ENCODE measurements around the gene DSTYK. TPM values are rescaled to one million over a fixed set of nuclear protein-coding genes. Genes with fewer than 3 reads are reported as not detected.

DSTYK gene
- total RNA-seq, 1 experiment from 2014 or later: 11.3 TPM

DNA sequence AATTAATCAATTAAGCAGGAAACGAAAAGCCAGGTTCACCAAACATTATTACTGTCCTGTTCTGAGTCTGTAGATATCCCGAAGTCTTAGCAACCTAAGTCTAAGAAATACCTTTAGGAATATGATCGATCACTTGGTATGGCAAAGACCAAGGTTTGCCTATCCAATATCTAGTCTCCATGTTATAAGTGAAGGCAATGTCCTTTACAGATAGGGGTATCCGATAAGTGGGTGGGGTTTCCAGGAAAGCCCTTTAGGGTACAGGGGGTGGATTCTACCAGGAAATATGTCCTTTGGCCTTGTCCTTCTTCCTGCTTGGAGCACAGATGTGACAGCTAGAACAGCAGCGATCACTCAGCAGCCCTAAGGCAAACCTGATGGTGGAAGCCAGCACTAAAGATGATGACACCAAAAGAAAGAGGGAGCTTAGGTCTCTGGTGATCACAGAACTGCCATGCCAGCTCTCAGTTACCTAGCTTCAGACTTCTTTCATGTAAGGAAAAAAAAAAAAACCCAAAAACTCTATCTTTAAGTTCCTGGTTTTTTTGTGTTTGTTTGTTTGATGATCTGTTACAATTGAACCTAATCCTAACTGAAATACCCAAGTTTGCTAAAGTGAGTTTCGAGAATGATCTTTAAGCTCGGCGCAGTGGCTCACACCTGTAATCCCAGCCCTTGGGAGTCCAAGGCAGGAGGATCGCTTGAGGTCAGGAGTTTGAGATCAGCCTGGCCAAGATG lies 40.8 kb downstream of the DSTYK start:
- ChIA-PET CTCF (interaction anchor here (0.6 to 0.7 kb wide), 2 partner anchors 223 to 562 kb away, joined by 3 to 5 read pairs; no protein-coding TSS in a partner anchor), POLR2A (interaction anchor here (0.6 kb wide), 1 partner anchor 940 kb away, joined by 6 read pairs; no protein-coding TSS in a partner anchor)
- TF ChIP-seq REST (IDR thresholded peaks at IDR 0.05; ENCODE audit: insufficient read depth in 1 of 2, low read depth in 2 of 2, low read length in 1 of 2) (no peak), TCF7L2 (IDR thresholded peaks at IDR 0.05; ENCODE audit: low read depth, low read length) (no peak), POLR2AphosphoS5 (IDR thresholded peaks at IDR 0.05; ENCODE audit: low read depth, low read length) (no peak), SIN3A (IDR thresholded peaks at IDR 0.05; ENCODE audit: borderline replicate concordance, insufficient read depth, low read depth, low read length) (no peak)
- TF ChIP-seq, protein P1, sequence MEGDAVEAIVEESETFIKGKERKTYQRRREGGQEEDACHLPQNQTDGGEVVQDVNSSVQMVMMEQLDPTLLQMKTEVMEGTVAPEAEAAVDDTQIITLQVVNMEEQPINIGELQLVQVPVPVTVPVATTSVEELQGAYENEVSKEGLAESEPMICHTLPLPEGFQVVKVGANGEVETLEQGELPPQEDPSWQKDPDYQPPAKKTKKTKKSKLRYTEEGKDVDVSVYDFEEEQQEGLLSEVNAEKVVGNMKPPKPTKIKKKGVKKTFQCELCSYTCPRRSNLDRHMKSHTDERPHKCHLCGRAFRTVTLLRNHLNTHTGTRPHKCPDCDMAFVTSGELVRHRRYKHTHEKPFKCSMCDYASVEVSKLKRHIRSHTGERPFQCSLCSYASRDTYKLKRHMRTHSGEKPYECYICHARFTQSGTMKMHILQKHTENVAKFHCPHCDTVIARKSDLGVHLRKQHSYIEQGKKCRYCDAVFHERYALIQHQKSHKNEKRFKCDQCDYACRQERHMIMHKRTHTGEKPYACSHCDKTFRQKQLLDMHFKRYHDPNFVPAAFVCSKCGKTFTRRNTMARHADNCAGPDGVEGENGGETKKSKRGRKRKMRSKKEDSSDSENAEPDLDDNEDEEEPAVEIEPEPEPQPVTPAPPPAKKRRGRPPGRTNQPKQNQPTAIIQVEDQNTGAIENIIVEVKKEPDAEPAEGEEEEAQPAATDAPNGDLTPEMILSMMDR (IDR thresholded peaks at IDR 0.05): no peak
- in situ Hi-C loops (cut with HindIII; ENCODE audit: low pct_unique_long_range_greater_than_20kb, low sequenced_read_pairs): no loop called here
- ATAC-seq (no peak), DNase-seq (ENCODE audit: low read depth, low spot score) (no peak)
- no peak overlapping the region for H3K27ac ChIP-seq (ENCODE audit: low read length)
- intact Hi-C loops (cut with micrococcal nuclease; ENCODE audit: unreplicated experiment): no loop called here
- no peak overlapping the region for H3K4me3 ChIP-seq (ENCODE audit: low read depth in 2 of 2, low read length in 2 of 2)
- BruUV-seq (replicated peaks): no TSS peak
- peaks cover 6% of the 10 kb centered on the region for H3K4me1 ChIP-seq (ENCODE audit: control insufficient read depth, insufficient read depth, low read length)
- H3K36me3 ChIP-seq (ENCODE audit: control insufficient read depth, insufficient read depth, low read length): no peaks in the 10 kb centered on the region
- no peaks in the 10 kb centered on the region for H3K27me3 ChIP-seq (ENCODE audit: control insufficient read depth, insufficient read depth, low read length)
- no peaks in the 10 kb centered on the region for H3K9me3 ChIP-seq (ENCODE audit: control insufficient read depth, insufficient read depth, low read depth, low read length)

GRCh38 chr1:205169248-205169647 lies 42.3 kb downstream of the DSTYK start:
- CTCF ChIA-PET: no interaction called here
- no TSS peak for BruUV-seq (replicated peaks)

More at GRCh38 chr1:205169248-205169647, 42.3 kb downstream of the DSTYK start:
- ATAC-seq (no peak), DNase-seq (ENCODE audit: low read depth, low spot score) (no peak)
- intact Hi-C loops (cut with micrococcal nuclease; ENCODE audit: unreplicated experiment) (no loop called here), in situ Hi-C loops (cut with HindIII; ENCODE audit: low pct_unique_long_range_greater_than_20kb, low sequenced_read_pairs) (no loop called here)
- Histone ChIP-seq H3K36me3 (ENCODE audit: control insufficient read depth, insufficient read depth, low read length) (no peaks in the 10 kb centered on the region), H3K27me3 (ENCODE audit: control insufficient read depth, insufficient read depth, low read length) (no peaks in the 10 kb centered on the region), H3K4me1 (ENCODE audit: control insufficient read depth, insufficient read depth, low read length) (no peaks in the 10 kb centered on the region), H3K27ac (ENCODE audit: low read length) (no peak overlapping the region), H3K9me3 (ENCODE audit: control insufficient read depth, insufficient read depth, low read depth, low read length) (no peaks in the 10 kb centered on the region), H3K4me3 (ENCODE audit: low read depth in 2 of 2, low read length in 2 of 2) (no peak overlapping the region)
- POLR2A ChIA-PET: no interaction called here
- TF ChIP-seq TCF7L2 (IDR thresholded peaks at IDR 0.05; ENCODE audit: low read depth, low read length): no peak
- no peak for TF ChIP-seq REST (IDR thresholded peaks at IDR 0.05; ENCODE audit: insufficient read depth in 1 of 2, low read depth in 2 of 2, low read length in 1 of 2)
- TF ChIP-seq, protein P1 (IDR thresholded peaks at IDR 0.05): no peak
- no peak for TF ChIP-seq SIN3A (IDR thresholded peaks at IDR 0.05; ENCODE audit: borderline replicate concordance, insufficient read depth, low read depth, low read length)
- TF ChIP-seq POLR2AphosphoS5 (IDR thresholded peaks at IDR 0.05; ENCODE audit: low read depth, low read length): no peak
